ENCODE data around the gene BICC1.

Gene BICC1

GRCh38 chr10:58575491-58575890, 62.8 kb downstream of the BICC1 start:
- H3K4me3 ChIP-seq (ENCODE audit: low read depth in 1 of 2, low read length in 1 of 2), result no peak overlapping the region
- H3K27ac ChIP-seq, result no peak overlapping the region
- no peaks in the 10 kb centered on the region for H3K27me3 ChIP-seq
- H3K4me1 ChIP-seq (ENCODE audit: control insufficient read depth in 1 of 2, insufficient read depth in 1 of 2, low read depth in 1 of 2, low read length in 1 of 2), result peaks cover 25 to 27% of the 10 kb centered on the region in 2 experiments
- TF ChIP-seq CTCF (IDR thresholded peaks at IDR 0.05), result no peak
- H3K9me3 ChIP-seq, result no peaks in the 10 kb centered on the region
- H3K36me3 ChIP-seq, result no peaks in the 10 kb centered on the region

DNA sequence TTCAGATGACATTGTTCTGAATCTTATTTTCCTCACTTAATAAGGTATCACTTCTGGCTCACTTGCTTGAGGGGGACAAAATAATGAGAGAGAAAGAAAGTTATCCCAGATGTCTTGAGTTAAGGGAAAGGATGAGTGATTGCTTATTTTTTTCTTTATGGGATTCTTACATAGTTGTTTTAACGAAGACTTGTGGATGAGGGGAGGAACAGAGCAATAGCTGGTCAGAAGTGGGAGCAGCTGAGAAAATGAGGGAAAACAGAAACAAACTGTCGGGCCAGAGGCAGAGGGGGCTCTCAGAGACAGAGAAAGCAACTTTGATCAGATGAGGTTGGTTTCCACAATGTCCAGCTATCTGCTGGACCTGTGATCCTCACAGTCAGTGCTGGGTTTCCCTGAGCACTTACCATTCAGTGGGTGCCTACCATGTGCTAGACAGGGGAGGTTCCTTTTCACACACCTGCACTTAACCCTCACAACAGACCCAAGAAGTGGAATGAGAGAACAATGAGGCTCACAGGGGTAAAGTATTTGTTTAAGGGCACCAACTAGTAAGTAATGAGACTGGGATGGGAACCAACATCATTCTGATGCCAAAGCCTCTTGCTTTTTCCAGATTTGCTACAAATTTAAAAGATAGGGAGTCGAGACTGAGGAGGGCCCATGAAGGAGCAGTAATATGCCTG, 64.2 kb downstream of the BICC1 start:
- no peaks in the 10 kb centered on the region for H3K36me3 ChIP-seq
- H3K9me3 ChIP-seq, result no peaks in the 10 kb centered on the region
- no peak overlapping the region for H3K4me3 ChIP-seq (ENCODE audit: low read depth in 1 of 2, low read length in 1 of 2)
- peak overlapping the region; percentile 60 for H3K27ac ChIP-seq
- TF ChIP-seq CTCF (IDR thresholded peaks at IDR 0.05), result no peak
- H3K27me3 ChIP-seq, result no peaks in the 10 kb centered on the region
- peaks cover 25 to 27% of the 10 kb centered on the region in 2 experiments for H3K4me1 ChIP-seq (ENCODE audit: control insufficient read depth in 1 of 2, insufficient read depth in 1 of 2, low read depth in 1 of 2, low read length in 1 of 2)

GRCh38 chr10:58577437-58577777, 64.7 kb downstream of the BICC1 start:
- H3K36me3 ChIP-seq, result no peaks in the 10 kb centered on the region
- H3K9me3 ChIP-seq, result no peaks in the 10 kb centered on the region
- H3K4me3 ChIP-seq (ENCODE audit: low read depth in 1 of 2, low read length in 1 of 2), result no peak overlapping the region
- no peak for TF ChIP-seq CTCF (IDR thresholded peaks at IDR 0.05)
- H3K27me3 ChIP-seq, result no peaks in the 10 kb centered on the region
- peaks cover 25 to 27% of the 10 kb centered on the region in 2 experiments for H3K4me1 ChIP-seq (ENCODE audit: control insufficient read depth in 1 of 2, insufficient read depth in 1 of 2, low read depth in 1 of 2, low read length in 1 of 2)
- peak overlapping the region; percentile 60 for H3K27ac ChIP-seq

DNA sequence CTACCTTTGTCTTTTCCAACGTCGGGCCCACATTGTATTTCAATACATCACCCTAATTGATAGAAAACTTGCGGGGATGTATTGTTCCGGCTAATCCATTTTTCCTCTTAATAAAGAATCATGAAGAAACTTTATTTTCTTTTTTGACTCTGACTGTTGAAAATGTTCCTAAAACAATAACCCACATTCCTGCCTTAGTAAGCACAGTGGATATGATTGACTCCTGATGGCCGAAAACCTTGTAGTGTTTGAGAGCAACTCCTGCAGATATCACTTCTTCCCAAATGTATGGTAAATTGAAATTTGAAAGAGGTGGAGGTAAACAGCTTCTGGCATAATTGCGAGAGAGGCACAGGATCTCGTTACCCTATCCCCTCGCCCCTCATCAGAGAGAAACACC, 65.7 kb downstream of the BICC1 start:
- Histone ChIP-seq H3K4me1 (ENCODE audit: control insufficient read depth in 1 of 2, insufficient read depth in 1 of 2, low read depth in 1 of 2, low read length in 1 of 2) (peaks cover 25 to 27% of the 10 kb centered on the region in 2 experiments), H3K27ac (peak overlapping the region; percentile 60), H3K27me3 (no peaks in the 10 kb centered on the region), H3K9me3 (no peaks in the 10 kb centered on the region), H3K36me3 (no peaks in the 10 kb centered on the region), H3K4me3 (ENCODE audit: low read depth in 1 of 2, low read length in 1 of 2) (no peak overlapping the region)
- no peak for TF ChIP-seq CTCF (IDR thresholded peaks at IDR 0.05)

GRCh38 chr10:58579011-58579655, 66.5 kb downstream of the BICC1 start:
- H3K36me3 ChIP-seq, result no peaks in the 10 kb centered on the region
- no peak overlapping the region for H3K27ac ChIP-seq
- no peak for TF ChIP-seq CTCF (IDR thresholded peaks at IDR 0.05)
- H3K4me1 ChIP-seq (ENCODE audit: control insufficient read depth in 1 of 2, insufficient read depth in 1 of 2, low read depth in 1 of 2, low read length in 1 of 2), result peaks cover 25 to 27% of the 10 kb centered on the region in 2 experiments
- no peaks in the 10 kb centered on the region for H3K27me3 ChIP-seq
- no peaks in the 10 kb centered on the region for H3K9me3 ChIP-seq
- no peak overlapping the region for H3K4me3 ChIP-seq (ENCODE audit: low read depth in 1 of 2, low read length in 1 of 2)

Measured in neutrophil (primary cell).